GM12878 (cell line): Measurements from ENCODE around the gene C1RL. TPM values are rescaled to one million over a fixed set of nuclear protein-coding genes. Genes with fewer than 3 reads are reported as not detected.

Experiments
- ATAC-seq: fragments of 200-7000 bp; cut with Tn5 transposase; 3 replicates; pipeline ENCODE4 v1.9.1; 2020; ENCODE audit warnings: mild to moderate bottlenecking, moderate library complexity
- BruUV-seq: library from RNA; stranded (reverse); fragments of 400-500 nt; replicated peaks from 2 replicates; lab custom pipeline; 2021; lab: Mats Ljungman, UMichigan
- CTCF ChIA-PET: fragments of 300-600 bp; sonication (Branson Sonifier 250); formaldehyde crosslinking; extraction: SDS; loops from one replicate; lab custom pipeline; 2021; ENCODE audit warnings: inconsistent platforms; lab: Yijun Ruan, JAX
- POLR2A ChIA-PET: fragments of 350-600 bp; formaldehyde crosslinking; extraction: SDS; loops from one replicate; lab custom pipeline; 2021; ENCODE audit warnings: inconsistent platforms; lab: Charles Lee
- RAD21 ChIA-PET: fragments of 300-600 bp; sonication (Branson Sonifier 250); formaldehyde crosslinking; loops from one replicate; lab custom pipeline; 2023; ENCODE audit warnings: antibody characterized with exemption; ENCODE audit not compliant: unreplicated experiment; lab: Charles Lee
- SMC1A ChIA-PET: fragments of 300-600 bp; sonication (Branson Sonifier 250); formaldehyde crosslinking; loops from one replicate; lab custom pipeline; 2023; ENCODE audit not compliant: unreplicated experiment, uncharacterized antibody; lab: Charles Lee
- DNase-seq: peaks from one replicate; pipeline ENCODE4 v3.0.0-alpha.2; 2011; ENCODE audit warnings: low read depth, low spot score
- FAIRE-seq: peaks from 3 replicates; lab custom pipeline; 2011; peaks lifted over from hg19 to GRCh38; lab: Jason Lieb, UNC
- H2AFZ ChIP-seq: 2 replicates; pipeline ENCODE4 v1.6.0; 2011; ENCODE audit warnings: low read depth, low read length, control low read depth; ENCODE audit not compliant: control insufficient read depth
- H3K27ac ChIP-seq: 2 replicates; pipeline ENCODE4 v1.5.1; 2011; ENCODE audit warnings: control low read depth; ENCODE audit not compliant: control insufficient read depth, insufficient read depth
- H3K27me3 ChIP-seq, 2 experiments: replicated peaks in 1 of 2; 2 replicates each; pipeline versions ENCODE4 v1.6.0 to v1.6.1; 2011; ENCODE audit warnings: low read length in 1 of 2; ENCODE audit not compliant: control insufficient read depth in 2 of 2, insufficient read depth in 2 of 2
- H3K36me3 ChIP-seq, 2 experiments: 2 replicates each; pipeline ENCODE4 v1.5.1; 2011; ENCODE audit warnings: low read length in 1 of 2; ENCODE audit not compliant: control insufficient read depth in 2 of 2, insufficient read depth in 2 of 2
- H3K4me1 ChIP-seq: 2 replicates; pipeline ENCODE4 v1.6.1; 2011; ENCODE audit warnings: mild to moderate bottlenecking, low read length, moderate library complexity, mixed read lengths; ENCODE audit not compliant: control insufficient read depth, insufficient read depth
- H3K4me2 ChIP-seq: 2 replicates; pipeline ENCODE4 v1.6.0; 2011; ENCODE audit warnings: control low read depth; ENCODE audit not compliant: control insufficient read depth, insufficient read depth
- H3K4me3 ChIP-seq: fragments of 200-600 bp; sonication (generic); 2 replicates; pipeline ENCODE4 v1.5.1; 2016
- H3K79me2 ChIP-seq: 2 replicates; pipeline ENCODE4 v1.6.0; 2011; ENCODE audit warnings: low read length; ENCODE audit not compliant: control insufficient read depth, insufficient read depth
- H3K9ac ChIP-seq: 2 replicates; pipeline ENCODE4 v1.8.0; 2011; ENCODE audit warnings: low read length, control low read depth, mixed read lengths; ENCODE audit not compliant: control insufficient read depth, insufficient read depth
- H3K9me3 ChIP-seq: replicated peaks from 3 replicates; pipeline ENCODE4 v1.5.1; 2011; ENCODE audit warnings: mild to moderate bottlenecking, low read length; ENCODE audit not compliant: control insufficient read depth, insufficient read depth
- H4K20me1 ChIP-seq: 2 replicates; pipeline ENCODE4 v1.6.0; 2011; ENCODE audit not compliant: control insufficient read depth, insufficient read depth
- CHD4 ChIP-seq: fragments of 200-600 bp; sonication (generic); IDR thresholded peaks from 2 replicates; pipeline ENCODE4 v1.6.1; 2016; ENCODE audit warnings: mild to moderate bottlenecking
- NR2C1 ChIP-seq: fragments of 450-650 bp; IDR thresholded peaks from 2 replicates; pipeline ENCODE4 v1.6.1; 2017; ENCODE audit warnings: antibody characterized with exemption, mild to moderate bottlenecking, moderate library complexity
- PAX8 ChIP-seq: fragments of 450-650 bp; IDR thresholded peaks from 2 replicates; pipeline ENCODE4 v1.6.1; 2017; ENCODE audit warnings: mild to moderate bottlenecking, moderate library complexity
- PML ChIP-seq: IDR thresholded peaks from 2 replicates; pipeline ENCODE4 v1.6.1; 2012; ENCODE audit warnings: low read length, inconsistent platforms
- RAD21 ChIP-seq: IDR thresholded peaks from 2 replicates; pipeline ENCODE4 v1.6.1; 2011; ENCODE audit warnings: mild to moderate bottlenecking, low read depth, low read length, moderate library complexity; ENCODE audit not compliant: insufficient read depth
- RCOR1 ChIP-seq: conservative IDR thresholded peaks from 2 replicates; pipeline ENCODE4 v1.6.1; 2012; ENCODE audit warnings: low read depth, low read length, improper control_type of control experiment
- SREBF2 ChIP-seq: IDR thresholded peaks from 2 replicates; pipeline ENCODE4 v1.6.1; 2012; ENCODE audit warnings: mild to moderate bottlenecking, low read length
- TAF1 ChIP-seq: IDR thresholded peaks from 2 replicates; pipeline ENCODE4 v1.6.1; 2011; ENCODE audit warnings: mild to moderate bottlenecking, low read depth, low read length, borderline replicate concordance
- ZNF687 ChIP-seq: fragments of 450-650 bp; IDR thresholded peaks from 2 replicates; pipeline ENCODE4 v1.6.1; 2017; ENCODE audit warnings: mild to moderate bottlenecking, moderate library complexity
- WGBS: methylation state at CpG from one replicate; pipeline ENCODE4 v1.1.6; 2016; ENCODE audit warnings: low lambda C conversion rate; ENCODE audit not compliant: insufficient replicate concordance, insufficient coverage; ENCODE audit errors: missing lambda C conversion rate; 5-methylcytosine and 5-hydroxymethylcytosine counted together
- in situ Hi-C: fragments of 300-500 bp; cut with MboI; formaldehyde crosslinking; loops from 9 replicates; pipeline ENCODE4 v1.14.3; 2018; ENCODE audit warnings: mixed read lengths
- intact Hi-C: fragments of 100-400 bp; cut with micrococcal nuclease; formaldehyde crosslinking; loops from one replicate; pipeline ENCODE4 v1.14.2; 2022; ENCODE audit not compliant: unreplicated experiment
- polyA plus RNA-seq, 11 experiments: library from polyadenylated mRNA; depleted of rRNA in 4 of 11; unstranded in 6 of 11; stranded (reverse) in 5 of 11; fragments of >200 nt; fragmentation: Nextera tagmentation in 4 of 11; fragmentation: Illumina TruSeq in 1 of 11; extraction: Ambion mirVana in 4 of 11; extraction: Trizol in 1 of 11; gene quantifications; 1 replicate in 1 of 11; 2 replicates in 10 of 11; pipeline versions ENCODE4 v1.2.1 to v1.2.3, GENCODE V29; 2011 to 2016; ENCODE audit warnings: inconsistent platforms in 2 of 11, missing spikeins in 2 of 11, low read depth in 1 of 11
- total RNA-seq, 4 experiments: library from RNA; depleted of rRNA in 3 of 4; stranded (reverse); fragments of >200 nt in 3 of 4; fragmentation: Illumina TruSeq in 1 of 4; extraction: Trizol in 1 of 4; gene quantifications; 2 replicates each; pipeline versions ENCODE4 v1.2.1 to v1.2.3, GENCODE V29; 2013 to 2021
- TF ChIP-seq, protein P1 (sequence below): IDR thresholded peaks from 2 replicates; pipeline ENCODE4 v1.6.1; 2012; ENCODE audit warnings: low read depth, low read length, improper control_type of control experiment
- TF ChIP-seq, protein P2 (sequence below): fragments of 450-650 bp; IDR thresholded peaks from 2 replicates; pipeline ENCODE4 v1.6.1; 2016; ENCODE audit warnings: mild to moderate bottlenecking

Gene C1RL
- total and polyA plus RNA-seq, 10 of the 15 experiments (the other 5 are each of a cell fraction or from before 2014, with no cell fraction given): 1.3 to 12.8 (median 8.1) TPM

- TF ChIP-seq ZNF687 (no peak), NR2C1 (no peak), PML (no peak), RAD21 (no peak), SREBF2 (no peak), PAX8 (no peak), RCOR1 (no peak), CHD4 (no peak), TAF1 (no peak)
- TF ChIP-seq, protein P1, sequence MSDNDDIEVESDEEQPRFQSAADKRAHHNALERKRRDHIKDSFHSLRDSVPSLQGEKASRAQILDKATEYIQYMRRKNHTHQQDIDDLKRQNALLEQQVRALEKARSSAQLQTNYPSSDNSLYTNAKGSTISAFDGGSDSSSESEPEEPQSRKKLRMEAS: no peak
- TF ChIP-seq, protein P2, sequence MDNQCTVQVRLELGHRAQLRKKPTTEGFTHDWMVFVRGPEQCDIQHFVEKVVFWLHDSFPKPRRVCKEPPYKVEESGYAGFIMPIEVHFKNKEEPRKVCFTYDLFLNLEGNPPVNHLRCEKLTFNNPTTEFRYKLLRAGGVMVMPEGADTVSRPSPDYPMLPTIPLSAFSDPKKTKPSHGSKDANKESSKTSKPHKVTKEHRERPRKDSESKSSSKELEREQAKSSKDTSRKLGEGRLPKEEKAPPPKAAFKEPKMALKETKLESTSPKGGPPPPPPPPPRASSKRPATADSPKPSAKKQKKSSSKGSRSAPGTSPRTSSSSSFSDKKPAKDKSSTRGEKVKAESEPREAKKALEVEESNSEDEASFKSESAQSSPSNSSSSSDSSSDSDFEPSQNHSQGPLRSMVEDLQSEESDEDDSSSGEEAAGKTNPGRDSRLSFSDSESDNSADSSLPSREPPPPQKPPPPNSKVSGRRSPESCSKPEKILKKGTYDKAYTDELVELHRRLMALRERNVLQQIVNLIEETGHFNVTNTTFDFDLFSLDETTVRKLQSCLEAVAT: no peak
- intact Hi-C loops (no loop called here), in situ Hi-C loops (no loop called here)
- DNase-seq (no peak), FAIRE-seq (no peak), ATAC-seq (no peak)
- no peak overlapping the region for H2AFZ ChIP-seq
- no peaks in the 10 kb centered on the region for H3K4me1 ChIP-seq
- ChIA-PET RAD21 (no interaction called here), POLR2A (no interaction called here), CTCF (interaction anchor here (0.6 kb wide), 1 partner anchor 147 kb away, joined by 3 read pairs; no protein-coding TSS in a partner anchor), SMC1A (no interaction called here)
- BruUV-seq: no TSS peak
- no peak overlapping the region for H3K9ac ChIP-seq
- no peak overlapping the region for H3K27ac ChIP-seq
- H3K36me3 ChIP-seq: no peaks in the 10 kb centered on the region
- H3K4me2 ChIP-seq: no peak overlapping the region
- no peaks in the 10 kb centered on the region for H3K9me3 ChIP-seq
- no peak overlapping the region for H3K4me3 ChIP-seq
- no peaks in the 10 kb centered on the region for H3K79me2 ChIP-seq
- peaks cover 0 to 3% of the 10 kb centered on the region in 2 experiments; a peak in 2 of 4 replicates for H3K27me3 ChIP-seq
- WGBS: 39% methylated on average over 6 of the region's 6 CpGs
- H4K20me1 ChIP-seq: no peaks in the 10 kb centered on the region; the same call in 1 of the 2 replicates
These were observed 36.5 kb downstream of the C1RL start for GRCh38 chr12:7072554-7072953.
